Measurements from ENCODE around the gene ELF1. TPM values are rescaled to one million over a fixed set of nuclear protein-coding genes. Genes with fewer than 3 reads are reported as not detected.

ELF1 gene
- total RNA-seq, 1 experiment from 2014 or later = 15.3 TPM

- H2AFZ ChIP-seq (ENCODE audit: low read length) = no peak overlapping the region
- BruUV-seq (replicated peaks) = no TSS peak
- CTCF ChIA-PET = interaction anchor here (0.6 kb wide), 1 partner anchor 18 kb away, joined by 5 read pairs; no protein-coding TSS in a partner anchor
- H4K20me1 ChIP-seq (ENCODE audit: low read length) = no peaks in the 10 kb centered on the region
- ATAC-seq (no peak), DNase-seq (no peak)
- no peak overlapping the region for H3K4me3 ChIP-seq (ENCODE audit: low read length)
- H3K9ac ChIP-seq (ENCODE audit: low read length) = no peak overlapping the region
- intact Hi-C loops (cut with micrococcal nuclease) = no loop called here
- no peaks in the 10 kb centered on the region for H3F3A ChIP-seq (ENCODE audit: low read length, unreplicated experiment)
- no peak overlapping the region for H3K27ac ChIP-seq (ENCODE audit: low read length)
- H3K79me2 ChIP-seq (ENCODE audit: low read length) = peaks cover 72% of the 10 kb centered on the region
- TF ChIP-seq EZH2phosphoT487 (IDR thresholded peaks at IDR 0.05; ENCODE audit: borderline replicate concordance, low read length) (no peak), EZH2 (IDR thresholded peaks at IDR 0.05; ENCODE audit: low read length, unreplicated experiment) (no peak)
- TF ChIP-seq, protein P1, sequence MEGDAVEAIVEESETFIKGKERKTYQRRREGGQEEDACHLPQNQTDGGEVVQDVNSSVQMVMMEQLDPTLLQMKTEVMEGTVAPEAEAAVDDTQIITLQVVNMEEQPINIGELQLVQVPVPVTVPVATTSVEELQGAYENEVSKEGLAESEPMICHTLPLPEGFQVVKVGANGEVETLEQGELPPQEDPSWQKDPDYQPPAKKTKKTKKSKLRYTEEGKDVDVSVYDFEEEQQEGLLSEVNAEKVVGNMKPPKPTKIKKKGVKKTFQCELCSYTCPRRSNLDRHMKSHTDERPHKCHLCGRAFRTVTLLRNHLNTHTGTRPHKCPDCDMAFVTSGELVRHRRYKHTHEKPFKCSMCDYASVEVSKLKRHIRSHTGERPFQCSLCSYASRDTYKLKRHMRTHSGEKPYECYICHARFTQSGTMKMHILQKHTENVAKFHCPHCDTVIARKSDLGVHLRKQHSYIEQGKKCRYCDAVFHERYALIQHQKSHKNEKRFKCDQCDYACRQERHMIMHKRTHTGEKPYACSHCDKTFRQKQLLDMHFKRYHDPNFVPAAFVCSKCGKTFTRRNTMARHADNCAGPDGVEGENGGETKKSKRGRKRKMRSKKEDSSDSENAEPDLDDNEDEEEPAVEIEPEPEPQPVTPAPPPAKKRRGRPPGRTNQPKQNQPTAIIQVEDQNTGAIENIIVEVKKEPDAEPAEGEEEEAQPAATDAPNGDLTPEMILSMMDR (conservative IDR thresholded peaks at IDR 0.05; ENCODE audit: low read depth, low read length) = no peak
- no peaks in the 10 kb centered on the region for H3K36me3 ChIP-seq (ENCODE audit: low read depth, low read length)
- POLR2A ChIA-PET (ENCODE audit: unreplicated experiment) = no interaction called here
- peaks cover 27% of the 10 kb centered on the region for H3K4me1 ChIP-seq (ENCODE audit: insufficient read depth, low read length)
- no peaks in the 10 kb centered on the region for H3K9me3 ChIP-seq (ENCODE audit: low read length)
- H3K9me2 ChIP-seq (replicated peaks; ENCODE audit: low read length) = no peaks in the 10 kb centered on the region
- H3K4me2 ChIP-seq (ENCODE audit: low read length) = no peak overlapping the region
- H3K27me3 ChIP-seq (ENCODE audit: low read length) = no peaks in the 10 kb centered on the region
These were observed 37.1 kb upstream of the ELF1 start for GRCh38 chr13:41056194-41056593.

DNA sequence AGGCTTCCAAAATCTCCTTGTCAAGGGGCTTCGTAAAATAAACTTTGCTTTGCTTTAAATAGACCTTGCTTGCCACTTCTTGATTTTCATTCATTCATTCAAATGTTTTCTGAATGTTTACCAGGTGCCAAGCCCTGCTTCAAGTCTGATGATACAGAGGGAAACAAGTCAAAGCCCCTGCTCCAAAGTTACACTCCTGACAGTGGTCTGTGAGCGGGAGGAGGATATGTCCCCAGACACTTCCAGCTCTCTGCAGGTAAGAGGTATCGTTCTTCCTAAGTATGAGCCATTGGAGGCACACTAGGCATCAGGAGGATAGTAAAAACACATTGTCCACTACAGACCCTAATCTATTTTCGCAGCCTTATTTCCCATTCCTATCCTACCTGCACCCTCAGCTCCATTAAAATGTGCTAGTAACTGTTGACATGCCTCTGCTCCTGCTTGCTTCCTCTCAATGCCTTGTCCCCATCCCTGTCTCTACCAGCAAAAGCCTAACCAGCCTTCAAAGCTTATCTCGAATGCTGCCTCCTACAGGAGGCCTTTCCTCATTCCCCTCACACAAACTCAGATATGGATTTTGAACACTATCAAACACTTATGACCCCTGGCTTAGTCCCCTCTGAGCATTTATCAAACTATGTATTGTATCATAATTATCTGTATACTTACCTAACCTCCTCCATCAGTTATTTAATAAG, 36.0 kb upstream of the ELF1 start:
- peak overlapping the region; percentile 64; the same call in 1 of the 2 replicates for H3K4me2 ChIP-seq (ENCODE audit: low read length)
- peak overlapping the region; percentile 10; the same call in 1 of the 2 replicates for H3K27ac ChIP-seq (ENCODE audit: low read length)
- ATAC-seq (no peak), DNase-seq (no peak)
- H3K4me3 ChIP-seq (ENCODE audit: low read length) = no peak overlapping the region
- CTCF ChIA-PET = interaction anchor here (0.6 to 1.0 kb wide), 5 partner anchors 82 to 239 kb away, joined by 3 to 5 read pairs (median 4); no protein-coding TSS in a partner anchor
- intact Hi-C loops (cut with micrococcal nuclease) = loop anchor here (2.0 kb wide), 2 partner anchors 36 to 60 kb away; partner anchors contain the start of gene ELF1
- no peaks in the 10 kb centered on the region for H4K20me1 ChIP-seq (ENCODE audit: low read length)
- no peaks in the 10 kb centered on the region for H3K9me3 ChIP-seq (ENCODE audit: low read length)
- H3F3A ChIP-seq (ENCODE audit: low read length, unreplicated experiment) = no peaks in the 10 kb centered on the region
- no TSS peak for BruUV-seq (replicated peaks)
- peaks cover 27% of the 10 kb centered on the region for H3K4me1 ChIP-seq (ENCODE audit: insufficient read depth, low read length)
- peaks cover 77% of the 10 kb centered on the region for H3K79me2 ChIP-seq (ENCODE audit: low read length)
- no peaks in the 10 kb centered on the region for H3K27me3 ChIP-seq (ENCODE audit: low read length)
- H3K36me3 ChIP-seq (ENCODE audit: low read depth, low read length) = no peaks in the 10 kb centered on the region
- H3K9me2 ChIP-seq (replicated peaks; ENCODE audit: low read length) = no peaks in the 10 kb centered on the region
- H3K9ac ChIP-seq (ENCODE audit: low read length) = no peak overlapping the region
- H2AFZ ChIP-seq (ENCODE audit: low read length) = no peak overlapping the region
- TF ChIP-seq EZH2phosphoT487 (IDR thresholded peaks at IDR 0.05; ENCODE audit: borderline replicate concordance, low read length) = no peak
- TF ChIP-seq, protein P1 (conservative IDR thresholded peaks at IDR 0.05; ENCODE audit: low read depth, low read length) = peak; percentile 49
- POLR2A ChIA-PET (ENCODE audit: unreplicated experiment) = no interaction called here

Measured in PC-3 (cell line).